Measurements from ENCODE around the gene FEM1B.

The FEM1B gene

GRCh38 chr15:68259883-68260282 is 17.7 kb upstream of the FEM1B start:
- DNase-seq (ENCODE audit: low read depth): no peak

- DNase-seq (ENCODE audit: low read depth): no peak
Measured at GRCh38 chr15:68261241-68261640, 16.3 kb upstream of the FEM1B start.

- DNase-seq (ENCODE audit: low read depth): no peak
Measured at GRCh38 chr15:68261980-68262379, 15.6 kb upstream of the FEM1B start.

- DNase-seq (ENCODE audit: low read depth): no peak
Measured at GRCh38 chr15:68262514-68263356, 14.8 kb upstream of the FEM1B start.

- no peak for DNase-seq (ENCODE audit: low read depth)
Measured at GRCh38 chr15:68264282-68264681, 13.3 kb upstream of the FEM1B start.

GRCh38 chr15:68265081-68265480 is 12.5 kb upstream of the FEM1B start:
- DNase-seq (ENCODE audit: low read depth): no peak

- DNase-seq (ENCODE audit: low read depth): no peak
Measured at GRCh38 chr15:68265674-68266073, 11.9 kb upstream of the FEM1B start.

GRCh38 chr15:68268405-68268804 is 9.1 kb upstream of the FEM1B start:
- DNase-seq (ENCODE audit: low read depth): no peak

GRCh38 chr15:68271854-68272471 is 5.6 kb upstream of the FEM1B start:
- no peak for DNase-seq (ENCODE audit: low read depth)

- no peak for DNase-seq (ENCODE audit: low read depth)
Measured at GRCh38 chr15:68272721-68273271, 4.7 kb upstream of the FEM1B start.

- no peak for DNase-seq (ENCODE audit: low read depth)
Measured at GRCh38 chr15:68274201-68274848, 3.2 kb upstream of the FEM1B start.

- no peak for DNase-seq (ENCODE audit: low read depth)
Measured at GRCh38 chr15:68275165-68275746, 2.3 kb upstream of the FEM1B start.

GRCh38 chr15:68276668-68277067 is 877 bp upstream of the FEM1B start:
- no peak for DNase-seq (ENCODE audit: low read depth)

GRCh38 chr15:68277131-68277602 is 378 bp upstream of the FEM1B start:
- no peak for DNase-seq (ENCODE audit: low read depth)

- no peak for DNase-seq (ENCODE audit: low read depth)
Measured at GRCh38 chr15:68278345-68278594, 725 bp downstream of the FEM1B start.

- no peak for DNase-seq (ENCODE audit: low read depth)
Measured at GRCh38 chr15:68278595-68279405, 1.3 kb downstream of the FEM1B start.

- no peak for DNase-seq (ENCODE audit: low read depth)
Measured at GRCh38 chr15:68279779-68280753, 2.5 kb downstream of the FEM1B start.

GRCh38 chr15:68281008-68281407 is 3.5 kb downstream of the FEM1B start:
- DNase-seq (ENCODE audit: low read depth): no peak

- no peak for DNase-seq (ENCODE audit: low read depth)
Measured at GRCh38 chr15:68283401-68283800, 5.9 kb downstream of the FEM1B start.

- no peak for DNase-seq (ENCODE audit: low read depth)
Measured at GRCh38 chr15:68284616-68285258, 7.2 kb downstream of the FEM1B start.

All from stimulated activated CD8-positive, alpha-beta memory T cell treated with anti-CD3 and anti-CD28 coated beads, Interleukin-4, amount 100 ng/mL, for 24 hours (primary cell).